Lung microvascular endothelial cell (primary cell): ENCODE measurements around the gene HDHD2. TPM values are rescaled to one million over a fixed set of nuclear protein-coding genes. Genes with fewer than 3 reads are reported as not detected.
"Not testable (repeated sequence)": the region's sequence is repeated elsewhere in the genome, so short reads cannot be mapped to it uniquely, and the experiment has no call there.

Source experiments
- DNase-seq, 2 donors: peaks; one replicate each; pipeline versions ENCODE4 v3.0.0 to v3.0.0-alpha.2; 2010; ENCODE audit warnings: low read depth in 2 of 2
- total RNA-seq: library from RNA; depleted of rRNA; stranded (reverse); fragments of >200 nt; gene quantifications from 2 replicates; pipeline ENCODE4 v1.2.1, GENCODE V29; 2014

HDHD2 gene
- 8.7 and 12.1 TPM in 2 replicates for total RNA-seq

- DNase-seq: peak; percentile 76 to 83
Observed at GRCh38 chr18:47150029-47150823, at the start of gene HDHD2. Gene HDHD2, minus strand, starts transcription at chr18:47150500. Its CDS starts 14,061 bp downstream, at chr18:47136439.

- DNase-seq: not testable (repeated sequence)
Observed at GRCh38 chr18:47195961-47196360, 45.7 kb upstream of the HDHD2 start.

GRCh38 chr18:47191961-47192360 is 41.7 kb upstream of the HDHD2 start:
- DNase-seq: peak; percentile 4 to 73

- DNase-seq: no peak
Observed at GRCh38 chr18:47187721-47188120, 37.4 kb upstream of the HDHD2 start.

- DNase-seq: peak; percentile 85 to 90
Observed at GRCh38 chr18:47184419-47185050, 34.2 kb upstream of the HDHD2 start.

GRCh38 chr18:47182156-47182555 is 31.9 kb upstream of the HDHD2 start:
- DNase-seq: not testable (repeated sequence)

GRCh38 chr18:47180765-47181164 is 30.5 kb upstream of the HDHD2 start:
- DNase-seq: no peak

- no peak for DNase-seq
Observed at GRCh38 chr18:47179520-47179919, 29.2 kb upstream of the HDHD2 start.

- peak; percentile 94 to 95 for DNase-seq
Observed at GRCh38 chr18:47175898-47176575, 25.7 kb upstream of the HDHD2 start, which contains the start of gene IER3IP1. Gene IER3IP1, minus strand, starts transcription at chr18:47176364. Its CDS starts 87 bp downstream, at chr18:47176277.

GRCh38 chr18:47175283-47175897 is 25.1 kb upstream of the HDHD2 start:
- DNase-seq: peak; percentile 8 to 37

GRCh38 chr18:47174545-47175116 is 24.3 kb upstream of the HDHD2 start:
- no peak for DNase-seq

GRCh38 chr18:47172476-47172875 is 22.2 kb upstream of the HDHD2 start:
- no peak for DNase-seq

GRCh38 chr18:47168913-47169312 is 18.6 kb upstream of the HDHD2 start:
- no peak for DNase-seq

- DNase-seq: no peak
Observed at GRCh38 chr18:47168509-47168908, 18.2 kb upstream of the HDHD2 start.

- no peak for DNase-seq
Observed at GRCh38 chr18:47166294-47166693, 16.0 kb upstream of the HDHD2 start.

GRCh38 chr18:47163241-47163640 is 12.9 kb upstream of the HDHD2 start:
- DNase-seq: peak in 1 of 2 donors; percentile 20

- no peak for DNase-seq
Observed at GRCh38 chr18:47160256-47160655, 10.0 kb upstream of the HDHD2 start.

GRCh38 chr18:47158404-47158803 is 8.1 kb upstream of the HDHD2 start:
- DNase-seq: not testable (repeated sequence)

GRCh38 chr18:47151439-47151838 is 1.1 kb upstream of the HDHD2 start:
- no peak for DNase-seq

GRCh38 chr18:47150824-47151366 is 595 bp upstream of the HDHD2 start:
- DNase-seq: peak; percentile 1 to 9

GRCh38 chr18:47149457-47150028 is 757 bp downstream of the HDHD2 start:
- DNase-seq: no peak
